H1 (cell line): Measurements from ENCODE around the gene PPM1L. TPM values are rescaled to one million over a fixed set of nuclear protein-coding genes. Genes with fewer than 3 reads are reported as not detected.

Source experiments
- CBX8 ChIP-seq: fragments of 300-800, 300-1000 bp; sonication (generic); IDR thresholded peaks from 2 replicates; pipeline ENCODE4 v1.7.1; 2016; ENCODE audit warnings: low read depth, low read length, borderline replicate concordance
- GTF2F1 ChIP-seq: IDR thresholded peaks from 2 replicates; pipeline ENCODE4 v1.6.1; 2012; ENCODE audit warnings: low read depth, low read length, improper control_type of control experiment, borderline replicate concordance
- polyA plus RNA-seq, 7 experiments: library from polyadenylated mRNA; depleted of rRNA in 3 of 7; stranded (reverse) in 5 of 7; unstranded in 2 of 7; fragments of >200 nt in 5 of 7; fragments of 200-250 nt in 2 of 7; gene quantifications; 1 replicate in 5 of 7; 2 replicates in 1 of 7; 4 replicates in 1 of 7; pipeline versions ENCODE4 v1.2.1 to v1.2.3, GENCODE V29; 2011 to 2013; ENCODE audit warnings: missing spikeins in 2 of 7, mixed read lengths in 2 of 7
- total RNA-seq: library from RNA; stranded (reverse); fragmentation: NEBNext Ultra II Directional; extraction: Animal tissue kit (Norgen Biotek cat#: 25700); gene quantifications from 2 replicates; pipeline ENCODE4 v1.2.1, GENCODE V29; 2021

Gene PPM1L
- total and polyA plus RNA-seq, 2 of the 8 experiments (the other 6 are each of a cell fraction or from before 2014, with no cell fraction given) = 2.8 to 18.1 TPM

GRCh38 chr3:160820022-160820421 lies 64.0 kb downstream of the PPM1L start (continued):
- TF ChIP-seq CBX8 (no peak), GTF2F1 (no peak)
